ENCODE measurements around the gene NAALAD2. TPM values are rescaled to one million over a fixed set of nuclear protein-coding genes. Genes with fewer than 3 reads are reported as not detected.
"Not testable (repeated sequence)": the region's sequence is repeated elsewhere in the genome, so short reads cannot be mapped to it uniquely, and the experiment has no call there.

Gene NAALAD2
- total RNA-seq, 1 experiment from 2014 or later, result 2.8 TPM

DNA sequence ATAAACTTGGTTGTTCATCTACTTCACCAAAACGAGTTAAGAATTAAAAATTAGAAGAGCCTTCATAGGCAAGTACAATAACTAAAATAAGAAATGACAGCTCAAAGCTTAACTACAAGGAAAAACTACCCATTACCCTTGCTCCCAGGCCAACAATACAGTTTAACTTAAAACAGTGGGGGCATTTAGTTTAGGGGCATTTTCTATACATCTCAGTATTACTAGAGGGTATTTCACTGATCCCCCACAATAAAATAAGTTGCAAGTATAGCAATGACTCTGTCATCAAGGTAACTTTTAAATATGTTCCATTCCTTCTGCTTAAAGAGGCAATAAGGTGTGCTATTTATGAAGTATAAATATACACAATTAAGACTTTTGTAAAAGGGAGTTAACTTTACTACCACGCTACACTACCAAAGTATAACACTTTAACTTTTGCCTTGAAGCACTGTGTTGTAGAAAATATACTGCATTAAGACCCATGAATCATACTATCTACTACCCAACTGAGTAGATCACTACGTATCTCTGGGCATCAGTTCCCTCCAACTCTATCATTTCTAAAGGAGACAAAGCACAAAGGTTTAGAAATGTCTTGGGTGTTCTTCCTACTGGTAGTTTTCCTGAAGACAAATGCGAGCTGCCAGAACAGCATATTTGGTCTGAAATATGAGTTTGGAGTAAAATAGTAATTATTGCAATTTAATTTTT lies 58.6 kb downstream of the NAALAD2 start:
- no peak for DNase-seq (ENCODE audit: low spot score)

DNA sequence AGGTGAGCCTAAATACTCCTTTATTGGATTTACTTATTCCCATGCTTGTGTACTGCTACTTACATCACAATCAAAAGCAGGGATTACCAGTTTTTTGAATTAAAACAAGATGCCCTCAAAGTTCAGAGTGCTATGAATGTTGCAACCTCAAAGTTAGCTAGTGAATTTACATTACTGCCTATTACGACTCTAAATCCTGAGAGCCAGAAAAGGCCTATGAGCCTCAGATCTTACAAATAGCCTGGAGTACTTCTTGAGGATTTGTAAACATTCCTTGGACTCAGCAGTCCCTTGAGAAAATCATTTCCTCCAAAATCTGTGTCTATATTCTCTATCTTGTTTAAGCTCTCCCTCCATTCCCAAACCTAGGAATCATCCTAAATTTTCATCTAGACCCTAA lies 62.9 kb downstream of the NAALAD2 start:
- no peak for DNase-seq (ENCODE audit: low spot score)

DNA sequence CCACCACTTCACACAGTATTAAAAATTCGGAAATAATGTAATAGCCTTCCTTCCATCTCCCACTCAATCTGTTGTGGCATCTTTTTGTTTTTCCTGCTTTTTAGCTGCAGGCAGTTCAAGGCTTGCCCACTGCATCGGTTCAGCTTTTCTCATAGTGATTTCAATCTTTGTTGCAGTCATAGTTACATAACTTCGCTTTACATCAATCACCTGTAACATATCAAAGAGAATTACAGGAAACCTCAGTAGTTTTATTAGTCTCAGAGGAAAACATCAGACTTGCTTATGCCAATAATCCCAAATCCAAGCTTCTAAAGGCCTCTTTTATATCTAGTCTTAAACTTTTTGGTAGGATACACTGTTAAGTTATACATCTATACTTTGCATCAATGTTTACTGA lies 67.9 kb downstream of the NAALAD2 start:
- no peak for DNase-seq (ENCODE audit: low spot score)

GRCh38 chr11:90204407-90204806 lies 69.9 kb downstream of the NAALAD2 start:
- DNase-seq (ENCODE audit: low spot score), result no peak

- peak; percentile 45 for DNase-seq (ENCODE audit: low spot score)
Measured at GRCh38 chr11:90204832-90205646, 70.6 kb downstream of the NAALAD2 start.

DNA sequence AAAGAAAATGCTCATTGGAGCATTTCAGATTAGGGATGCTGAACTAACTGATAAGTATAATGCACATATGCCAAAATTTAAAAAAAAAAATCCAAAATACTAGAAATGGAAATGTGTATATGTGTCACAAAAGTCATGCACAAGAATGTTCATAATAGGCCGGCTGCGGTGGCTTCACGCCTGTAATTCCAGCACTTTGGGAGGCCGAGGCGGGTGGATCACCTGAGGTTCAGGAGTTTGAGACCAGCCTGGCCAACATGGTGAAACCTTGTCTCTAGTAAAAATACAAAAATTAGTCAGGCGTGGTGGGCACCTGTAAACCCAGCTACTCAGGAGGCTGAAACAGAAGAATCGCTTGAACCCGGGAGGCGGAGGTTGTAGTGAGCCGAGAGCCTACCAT lies 73.5 kb downstream of the NAALAD2 start:
- not testable (repeated sequence) for DNase-seq (ENCODE audit: low spot score)

DNA sequence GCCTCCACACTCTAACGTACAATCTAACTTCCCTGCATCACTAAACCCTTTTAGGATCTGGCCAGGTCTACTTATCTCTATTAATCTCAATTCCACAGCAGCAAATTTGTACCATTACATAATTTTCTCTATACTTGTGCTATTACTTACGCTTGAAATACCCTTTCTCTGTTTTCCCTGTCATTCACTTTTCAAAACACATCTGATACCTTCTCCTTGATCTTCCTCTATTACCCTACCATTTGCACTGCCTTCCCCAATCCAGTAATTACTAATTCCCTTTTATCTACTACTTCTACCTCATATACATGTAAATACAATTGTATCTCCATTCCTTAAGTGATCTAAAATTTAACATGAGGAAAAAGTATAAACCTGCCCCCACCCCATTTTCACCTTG lies 74.4 kb downstream of the NAALAD2 start:
- no peak for DNase-seq (ENCODE audit: low spot score)

DNA sequence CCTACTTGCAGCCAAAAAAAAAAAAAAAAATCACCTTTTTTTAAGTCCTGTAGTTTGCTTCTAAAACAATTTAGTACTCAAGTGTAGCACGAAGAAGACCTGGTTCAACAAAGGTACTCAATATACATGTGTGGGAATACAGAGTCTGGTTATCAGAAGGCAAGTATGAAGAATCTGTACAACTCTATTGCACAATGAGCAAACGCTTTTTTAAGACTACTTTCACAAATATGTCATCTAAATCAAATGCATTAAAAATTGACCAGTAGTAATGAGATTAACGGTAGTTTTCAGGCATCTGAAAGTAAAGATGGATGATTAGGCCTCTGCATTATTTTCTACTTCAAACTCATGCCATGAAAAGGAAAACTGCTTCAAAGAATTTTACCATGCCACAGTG lies 78.9 kb downstream of the NAALAD2 start:
- DNase-seq (ENCODE audit: low spot score), result no peak

DNA sequence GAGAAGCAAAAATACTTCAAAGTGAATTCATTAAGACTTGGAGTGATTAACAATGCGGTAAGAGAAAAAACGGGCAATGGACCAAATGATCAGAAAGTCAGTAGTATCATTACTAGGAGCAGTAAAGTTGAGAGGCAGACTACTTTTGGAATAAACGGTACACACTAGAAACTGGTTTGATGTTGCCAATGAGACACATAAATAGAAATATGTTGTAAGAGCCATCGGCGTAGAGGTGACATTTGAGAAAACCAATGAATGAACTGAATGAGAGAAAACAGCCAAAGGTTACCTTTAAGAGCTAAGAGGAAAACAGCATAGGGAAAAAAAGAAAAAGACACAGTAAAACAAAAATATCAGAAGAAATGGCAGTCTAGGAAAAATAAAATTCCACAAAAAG lies 82.1 kb downstream of the NAALAD2 start:
- DNase-seq (ENCODE audit: low spot score), result no peak

DNA sequence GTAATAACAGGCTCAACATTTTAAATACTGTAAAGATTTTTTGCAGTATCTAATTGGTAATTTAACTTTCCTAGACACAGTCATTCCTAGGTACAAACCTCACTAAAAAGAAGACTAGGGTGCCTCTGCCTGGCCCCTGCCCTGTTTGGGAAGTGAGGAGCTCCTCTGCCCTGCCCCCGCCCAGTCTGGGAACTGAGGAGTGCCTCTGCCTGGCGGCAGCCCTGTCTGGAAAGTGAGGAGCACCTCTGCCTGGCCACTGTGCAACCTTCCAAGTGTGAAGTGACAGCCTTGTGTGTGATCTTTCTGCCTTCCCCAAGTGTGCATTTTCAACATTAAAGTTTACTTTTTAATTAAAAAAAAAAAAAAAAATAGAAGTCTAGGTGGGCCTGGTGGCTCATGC lies 84.1 kb downstream of the NAALAD2 start:
- no peak for DNase-seq (ENCODE audit: low spot score)

- no peak for DNase-seq (ENCODE audit: low spot score)
Measured at GRCh38 chr11:90219438-90219837, 85.0 kb downstream of the NAALAD2 start.

DNA sequence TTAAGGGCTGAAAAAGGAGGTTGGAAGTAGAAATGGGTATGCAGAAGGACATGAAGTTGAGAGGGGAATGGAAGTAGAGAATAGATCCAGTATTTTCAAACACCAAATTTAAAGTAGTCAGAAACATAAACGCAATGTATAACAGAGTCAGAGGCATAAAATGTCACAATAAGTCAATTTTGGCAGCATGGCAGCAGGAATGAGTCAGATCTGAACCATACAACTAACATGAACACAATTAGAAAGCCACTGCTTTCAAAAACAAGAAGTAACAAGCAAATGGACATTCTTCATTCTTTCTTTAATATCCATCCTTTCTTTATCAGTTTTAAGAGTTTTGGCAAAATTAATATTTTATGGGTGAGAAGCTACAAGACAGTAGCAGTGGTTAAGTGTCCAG lies 85.9 kb downstream of the NAALAD2 start:
- DNase-seq (ENCODE audit: low spot score), result no peak

- no peak for DNase-seq (ENCODE audit: low spot score)
Measured at GRCh38 chr11:90221803-90222458, 87.5 kb downstream of the NAALAD2 start.

- peak; percentile 83 for DNase-seq (ENCODE audit: low spot score)
Measured at GRCh38 chr11:90222459-90223247, 88.2 kb downstream of the NAALAD2 start, which contains the start of gene CHORDC1. TSS of gene CHORDC1 (minus strand) at chr11:90223049. CDS start at chr11:90222954, 95 bp downstream.

DNA sequence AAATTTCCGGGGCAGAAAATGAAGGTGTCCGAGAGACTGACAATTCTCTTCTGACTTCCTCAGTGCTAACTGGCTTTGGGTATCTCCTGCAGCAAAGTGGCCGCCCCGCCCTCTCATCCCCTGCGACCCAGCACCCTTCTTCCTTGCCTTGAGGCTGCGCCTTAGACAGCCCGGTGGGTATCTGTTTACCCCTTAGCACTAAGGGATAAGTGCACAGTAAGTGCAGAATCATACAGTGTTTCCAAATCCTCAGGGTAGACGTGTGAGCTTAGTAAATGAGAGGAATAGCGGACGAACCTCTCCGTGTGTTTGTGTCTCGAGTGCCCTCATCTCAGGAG lies 88.8 kb downstream of the NAALAD2 start:
- DNase-seq (ENCODE audit: low spot score), result no peak

GRCh38 chr11:90228056-90228455 lies 93.6 kb downstream of the NAALAD2 start:
- no peak for DNase-seq (ENCODE audit: low spot score)

DNA sequence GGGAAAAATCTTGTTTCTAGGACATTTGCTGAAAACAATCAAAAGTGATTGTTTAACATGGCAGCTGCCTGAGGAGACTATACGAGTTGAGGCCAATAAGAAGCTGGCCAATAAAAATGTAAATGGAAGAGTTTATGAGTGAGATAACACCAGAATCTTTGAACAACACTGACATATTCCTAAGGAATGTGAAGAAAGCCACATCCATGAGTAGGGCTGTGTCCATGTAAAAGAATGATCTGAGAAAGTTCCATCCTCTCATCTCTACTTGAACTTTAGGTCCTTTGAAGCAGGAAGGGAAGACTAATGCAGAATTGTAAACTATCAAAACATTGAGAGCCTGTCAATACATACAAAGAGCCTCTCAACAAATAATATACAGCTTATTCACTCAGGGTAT lies 95.3 kb downstream of the NAALAD2 start:
- DNase-seq (ENCODE audit: low spot score), result no peak

DNA sequence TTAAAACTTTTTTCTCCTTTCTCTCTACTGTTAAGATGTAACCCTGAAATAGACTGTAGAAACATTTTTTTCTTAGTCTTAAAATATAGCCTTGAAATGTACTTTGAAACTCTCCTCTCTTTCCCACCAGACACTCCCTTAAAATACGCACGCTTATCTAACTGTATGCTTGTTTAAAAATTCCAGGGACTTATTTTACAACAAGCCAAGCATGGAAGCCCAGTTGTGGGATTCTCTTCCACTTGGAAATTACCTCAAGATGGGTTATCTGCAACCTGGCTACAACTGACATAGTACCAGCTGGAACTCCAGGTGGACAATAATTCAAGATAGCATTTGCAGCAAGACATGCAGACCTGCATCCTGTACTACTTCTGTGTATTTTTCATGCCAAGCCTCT lies 100.5 kb downstream of the NAALAD2 start:
- DNase-seq (ENCODE audit: low spot score), result no peak

DNA sequence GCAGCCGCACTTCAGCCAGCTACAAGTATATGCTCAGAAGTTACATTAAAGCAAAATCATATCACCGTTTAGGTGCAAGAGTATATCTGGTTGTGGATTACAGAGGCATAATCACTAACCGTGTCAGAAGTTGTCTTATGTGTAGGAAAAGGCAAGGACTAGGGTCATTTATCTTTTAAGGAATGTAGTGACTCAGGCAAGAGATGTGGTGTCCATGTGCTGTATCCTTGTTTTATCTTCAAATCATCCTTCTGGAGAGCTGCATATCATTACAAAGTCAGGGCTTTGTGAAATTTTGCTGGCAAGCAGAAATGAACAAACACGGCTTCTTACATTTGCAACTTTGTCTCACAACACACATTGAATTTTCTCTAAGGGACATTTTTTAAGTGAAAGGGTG lies 101.1 kb downstream of the NAALAD2 start:
- no peak for DNase-seq (ENCODE audit: low spot score)

DNA sequence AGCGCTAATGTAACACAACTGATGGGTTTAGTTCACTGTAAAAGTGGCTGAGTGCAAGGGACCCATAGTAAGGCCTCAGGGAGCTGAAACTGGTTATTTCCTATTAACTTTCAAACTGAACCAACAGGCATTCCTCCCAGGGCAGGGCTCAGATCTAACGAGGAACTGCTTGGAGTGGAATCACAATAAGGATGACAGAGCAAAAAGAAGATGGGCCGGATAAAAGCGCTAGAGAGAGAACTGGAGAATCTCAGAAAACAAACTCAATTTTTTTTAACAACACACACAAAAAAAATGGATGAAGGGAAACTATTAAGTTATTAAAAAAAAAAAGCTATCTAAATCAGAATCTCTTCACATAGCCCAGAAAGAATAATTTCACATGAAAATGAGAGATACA lies 102.5 kb downstream of the NAALAD2 start:
- DNase-seq (ENCODE audit: low spot score), result no peak

DNA sequence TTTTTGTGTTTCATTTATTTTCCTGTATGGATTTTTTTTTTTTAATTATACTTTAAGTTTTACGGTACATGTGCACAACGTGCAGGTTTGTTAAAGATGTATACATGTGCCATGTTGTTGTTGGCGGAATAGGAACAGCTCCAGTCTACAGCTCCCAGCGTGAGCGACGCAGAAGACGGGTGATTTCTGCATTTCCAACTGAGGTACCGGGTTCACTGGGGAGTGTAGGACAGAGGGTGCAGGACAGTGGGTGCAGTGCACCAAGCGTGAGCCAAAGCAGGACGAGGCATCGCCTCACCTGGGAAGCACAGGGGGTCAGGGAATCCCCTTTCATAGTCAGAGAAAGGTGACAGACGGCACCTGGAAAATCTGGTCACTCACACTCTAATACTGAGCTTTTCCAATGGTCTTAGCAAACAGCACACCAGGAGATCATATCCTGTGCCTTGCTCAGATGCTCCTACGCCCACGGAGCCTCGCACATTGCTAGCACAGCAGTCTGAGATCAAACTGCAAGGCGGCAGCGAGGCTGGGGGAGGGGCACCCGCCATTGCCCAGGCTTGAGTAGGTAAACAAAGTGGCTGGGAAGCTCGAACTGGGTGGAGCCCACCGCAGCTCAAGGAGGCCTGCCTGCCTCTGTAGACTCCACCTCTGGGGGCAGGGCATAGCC lies 105.6 kb downstream of the NAALAD2 start:
- not testable (repeated sequence) for DNase-seq (ENCODE audit: low spot score)

All from H4 (cell line).